Fibroblast of skin of back (primary cell): Measurements from ENCODE around the gene GNL1. TPM values are rescaled to one million over a fixed set of nuclear protein-coding genes. Genes with fewer than 3 reads are reported as not detected.

ENCODE experiments used
- DNase-seq: peaks from one replicate; pipeline ENCODE4 v3.0.0-alpha.2; 2013
- polyA plus RNA-seq, 2 experiments: library from polyadenylated mRNA; unstranded; fragments of 120-200 nt; gene quantifications; one replicate each; pipeline ENCODE4 v1.2.1, GENCODE V29; 2013; ENCODE audit not compliant: insufficient read length in 2 of 2

Gene GNL1
- polyA plus RNA-seq (2013, experiment 1 of 2; ENCODE audit: insufficient read length): 86.6 TPM
- 57.8 TPM for polyA plus RNA-seq (2013, experiment 2 of 2; ENCODE audit: insufficient read length)

- peak; percentile 83 for DNase-seq
Measured at GRCh38 chr6:30556066-30556905, at the start of gene GNL1. Gene GNL1, minus strand, starts transcription at chr6:30556489. Its CDS starts 286 bp downstream, at chr6:30556203.

- DNase-seq: no peak
Measured at GRCh38 chr6:30603961-30604360, 47.7 kb upstream of the GNL1 start.

- DNase-seq: no peak
Measured at GRCh38 chr6:30601815-30602641, 45.7 kb upstream of the GNL1 start.

- DNase-seq: no peak
Measured at GRCh38 chr6:30601436-30601814, 45.1 kb upstream of the GNL1 start.

- DNase-seq: no peak
Measured at GRCh38 chr6:30600451-30600961, 44.2 kb upstream of the GNL1 start.

- no peak for DNase-seq
Measured at GRCh38 chr6:30599625-30600324, 43.5 kb upstream of the GNL1 start.

- DNase-seq: no peak
Measured at GRCh38 chr6:30598912-30599624, 42.8 kb upstream of the GNL1 start.

GRCh38 chr6:30597315-30598144 lies 41.2 kb upstream of the GNL1 start:
- peak; percentile 77 for DNase-seq

- no peak for DNase-seq
Measured at GRCh38 chr6:30592287-30592686, 36.0 kb upstream of the GNL1 start.

GRCh38 chr6:30591008-30591407 lies 34.7 kb upstream of the GNL1 start:
- no peak for DNase-seq

GRCh38 chr6:30590509-30590908 lies 34.2 kb upstream of the GNL1 start:
- no peak for DNase-seq

GRCh38 chr6:30589754-30590358 lies 33.6 kb upstream of the GNL1 start:
- no peak for DNase-seq

GRCh38 chr6:30583921-30584320 lies 27.6 kb upstream of the GNL1 start:
- DNase-seq: no peak

GRCh38 chr6:30578051-30578450 lies 21.8 kb upstream of the GNL1 start:
- no peak for DNase-seq

- no peak for DNase-seq
Measured at GRCh38 chr6:30573113-30573512, 16.8 kb upstream of the GNL1 start.

- no peak for DNase-seq
Measured at GRCh38 chr6:30572148-30572547, 15.9 kb upstream of the GNL1 start.

GRCh38 chr6:30571762-30572082 lies 15.4 kb upstream of the GNL1 start:
- no peak for DNase-seq

GRCh38 chr6:30571075-30571761 lies 14.9 kb upstream of the GNL1 start, which contains the start of gene ABCF1:
Gene ABCF1, plus strand, starts transcription at chr6:30571442. Its CDS starts 46 bp downstream, at chr6:30571488.
- DNase-seq: peak; percentile 95

GRCh38 chr6:30570740-30571074 lies 14.4 kb upstream of the GNL1 start:
- no peak for DNase-seq

- no peak for DNase-seq
Measured at GRCh38 chr6:30570263-30570662, 14.0 kb upstream of the GNL1 start.
